Measurements from ENCODE around the gene TMEM9B. TPM values are rescaled to one million over a fixed set of nuclear protein-coding genes. Genes with fewer than 3 reads are reported as not detected.

TMEM9B gene
- polyA plus RNA-seq, 1 of the 3 experiments (the other 2 are of a cell fraction), result 21.8 TPM

- Histone ChIP-seq H3K4me1 (ENCODE audit: control insufficient read depth in 1 of 2, insufficient read depth in 2 of 2, low read depth in 1 of 2, low read length in 1 of 2) (peaks cover 0 to 5% of the 10 kb centered on the region in 2 experiments; a peak in 2 of 4 replicates), H3K4me3 (ENCODE audit: low read depth in 2 of 2, low read length in 1 of 2) (no peak overlapping the region), H2AFZ (ENCODE audit: low read depth) (no peak overlapping the region), H4K20me1 (ENCODE audit: insufficient read depth) (no peaks in the 10 kb centered on the region), H3K79me2 (ENCODE audit: insufficient read depth) (peaks cover 4% of the 10 kb centered on the region; the same call in 1 of the 2 replicates), H3K4me2 (no peak overlapping the region), H3K27ac (ENCODE audit: low read depth in 2 of 2, low read length in 1 of 2) (no peak overlapping the region), H3K9me2 (no peaks in the 10 kb centered on the region), H3F3A (replicated peaks; ENCODE audit: insufficient read depth) (peaks cover 20% of the 10 kb centered on the region), H3K36me3 (replicated peaks in 1 of 2; ENCODE audit: control insufficient read depth in 1 of 2, insufficient read depth in 2 of 2, low read length in 1 of 2) (no peaks in the 10 kb centered on the region), H3K27me3 (ENCODE audit: insufficient read depth) (no peaks in the 10 kb centered on the region), H3K9me3 (no peaks in the 10 kb centered on the region), H3K9ac (no peak overlapping the region)
- no peak for DNase-seq
- TF ChIP-seq TAF1 (IDR thresholded peaks at IDR 0.05; ENCODE audit: borderline replicate concordance, low read depth, low read length), result no peak
- TF ChIP-seq TCF12 (IDR thresholded peaks at IDR 0.05), result no peak
- TF ChIP-seq MAX (IDR thresholded peaks at IDR 0.05; ENCODE audit: low read depth), result no peak
- no peak for TF ChIP-seq NFIC (IDR thresholded peaks at IDR 0.05; ENCODE audit: borderline replicate concordance)
- TF ChIP-seq POLR2AphosphoS5 (IDR thresholded peaks at IDR 0.05; ENCODE audit: low read depth, low read length), result no peak
- no peak for TF ChIP-seq FOSL2 (IDR thresholded peaks at IDR 0.05; ENCODE audit: borderline replicate concordance, low read depth)
- no peak for TF ChIP-seq GATA2 (CRISPR knock-in tag; IDR thresholded peaks at IDR 0.05)
- TF ChIP-seq CHD2 (IDR thresholded peaks at IDR 0.05; ENCODE audit: low read length, partially characterized antibody), result no peak
- 79% methylated on average over 2 of the region's 2 CpGs for WGBS (ENCODE audit: low lambda C conversion rate)
- ChIA-PET CTCF (interaction anchor here (1.6 kb wide), 1 partner anchor 17 kb away, joined by 13 read pairs; no protein-coding TSS in a partner anchor), POLR2A (no interaction called here)
Measured at GRCh38 chr11:8998017-8998416, 33.8 kb upstream of the TMEM9B start.

GRCh38 chr11:8997451-8997850 is 33.2 kb upstream of the TMEM9B start:
- H3K79me2 ChIP-seq (ENCODE audit: insufficient read depth), result no peaks in the 10 kb centered on the region
- no peaks in the 10 kb centered on the region for H4K20me1 ChIP-seq (ENCODE audit: insufficient read depth)
- H3F3A ChIP-seq (replicated peaks; ENCODE audit: insufficient read depth), result peaks cover 15% of the 10 kb centered on the region
- H3K9me3 ChIP-seq, result no peaks in the 10 kb centered on the region
- H3K9me2 ChIP-seq, result no peaks in the 10 kb centered on the region
- WGBS (ENCODE audit: low lambda C conversion rate), result 78% methylated on average over 3 of the region's 3 CpGs
- DNase-seq, result no peak
- H3K4me1 ChIP-seq (ENCODE audit: control insufficient read depth in 1 of 2, insufficient read depth in 2 of 2, low read depth in 1 of 2, low read length in 1 of 2), result no peaks in the 10 kb centered on the region
- H3K4me3 ChIP-seq (ENCODE audit: low read depth in 2 of 2, low read length in 1 of 2), result no peak overlapping the region
- no peak overlapping the region for H3K9ac ChIP-seq
- H3K27ac ChIP-seq (ENCODE audit: low read depth in 2 of 2, low read length in 1 of 2), result no peak overlapping the region
- H2AFZ ChIP-seq (ENCODE audit: low read depth), result no peak overlapping the region
- no peaks in the 10 kb centered on the region for H3K36me3 ChIP-seq (replicated peaks in 1 of 2; ENCODE audit: control insufficient read depth in 1 of 2, insufficient read depth in 2 of 2, low read length in 1 of 2)
- H3K4me2 ChIP-seq, result no peak overlapping the region
- POLR2A ChIA-PET, result no interaction called here
- H3K27me3 ChIP-seq (ENCODE audit: insufficient read depth), result no peaks in the 10 kb centered on the region
- CTCF ChIA-PET, result interaction anchor here (0.9 to 1.6 kb wide), 2 partner anchors 18 to 140 kb away, joined by 3 to 13 read pairs; no protein-coding TSS in a partner anchor
- TF ChIP-seq FOXJ3 (CRISPR knock-in tag; IDR thresholded peaks at IDR 0.05) (no peak), RCOR1 (IDR thresholded peaks at IDR 0.05; ENCODE audit: low read length) (no peak), EP300 (IDR thresholded peaks at IDR 0.05; ENCODE audit: borderline replicate concordance in 1 of 2, low read depth in 1 of 2, low read length in 1 of 2) (no peak), NRF1 (IDR thresholded peaks at IDR 0.05; ENCODE audit: low read depth, low read length) (no peak), USF2 (IDR thresholded peaks at IDR 0.05; ENCODE audit: borderline replicate concordance, low read depth, low read length) (no peak), MEF2A (IDR thresholded peaks at IDR 0.05; ENCODE audit: borderline replicate concordance, low read depth) (no peak), JUND (IDR thresholded peaks at IDR 0.05) (no peak), EZH2phosphoT487 (IDR thresholded peaks at IDR 0.05; ENCODE audit: borderline replicate concordance, low read depth) (no peak), MAX (IDR thresholded peaks at IDR 0.05; ENCODE audit: low read depth) (no peak), RAD21 (IDR thresholded peaks at IDR 0.05; ENCODE audit: low read length) (no peak), SIN3A (IDR thresholded peaks at IDR 0.05; ENCODE audit: borderline replicate concordance, low read depth, low read length) (no peak), FOSL2 (IDR thresholded peaks at IDR 0.05; ENCODE audit: borderline replicate concordance, low read depth) (no peak), FOXM1 (IDR thresholded peaks at IDR 0.05; ENCODE audit: low read depth) (no peak)
